CD4-positive, alpha-beta T cell treated with Interleukin-6 at 100 ng/mL for 8 hours (primary cell): ENCODE measurements around the gene SYT7.

Experiments used
- DNase-seq: peaks from one replicate; pipeline ENCODE4 v3.0.0-alpha.2; 2020; ENCODE audit warnings: mixed read lengths, low spot score

SYT7 gene

GRCh38 chr11:61580271-61580888 is 496 bp downstream of the SYT7 start:
- no peak for DNase-seq

- no peak for DNase-seq
Observed at GRCh38 chr11:61579676-61580270, 1.1 kb downstream of the SYT7 start.

- DNase-seq: no peak
Observed at GRCh38 chr11:61578819-61579675, 1.8 kb downstream of the SYT7 start.

DNA sequence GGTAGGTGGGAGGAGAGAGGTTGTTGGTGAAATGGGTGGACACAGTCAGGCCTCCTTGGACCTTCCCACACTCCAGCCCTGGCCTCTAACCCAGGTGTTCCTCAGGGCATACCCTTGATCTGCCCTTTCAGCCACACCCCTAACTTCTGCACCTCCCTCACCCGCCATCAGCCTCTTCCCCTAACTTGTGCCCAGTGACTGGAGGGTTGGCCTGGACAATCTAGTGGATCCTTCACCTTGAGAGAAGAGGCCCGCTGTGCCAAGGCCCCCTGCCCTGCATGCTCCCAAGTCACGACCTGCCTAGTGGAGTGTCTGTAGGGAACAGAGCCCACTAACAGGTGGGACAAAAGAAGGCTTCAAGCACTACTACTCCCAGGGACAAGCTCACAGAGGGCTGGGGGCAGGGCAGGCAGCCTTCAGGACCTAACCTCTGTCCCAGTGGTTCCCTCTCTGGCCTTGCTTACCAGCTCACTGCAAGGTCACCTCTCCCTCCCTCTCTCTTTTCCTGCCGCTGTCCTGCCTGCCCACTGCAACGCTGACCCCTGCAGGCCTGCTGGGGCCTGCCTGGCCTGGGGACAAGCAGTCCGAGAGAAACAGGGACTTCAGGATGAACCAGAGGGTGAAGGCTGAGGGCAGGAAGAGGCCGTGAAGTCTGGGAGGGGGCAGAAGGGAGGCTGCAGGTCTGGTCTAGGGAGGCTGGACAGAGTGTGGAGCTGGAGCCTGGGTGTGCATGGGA is 3.3 kb downstream of the SYT7 start:
- no peak for DNase-seq

DNA sequence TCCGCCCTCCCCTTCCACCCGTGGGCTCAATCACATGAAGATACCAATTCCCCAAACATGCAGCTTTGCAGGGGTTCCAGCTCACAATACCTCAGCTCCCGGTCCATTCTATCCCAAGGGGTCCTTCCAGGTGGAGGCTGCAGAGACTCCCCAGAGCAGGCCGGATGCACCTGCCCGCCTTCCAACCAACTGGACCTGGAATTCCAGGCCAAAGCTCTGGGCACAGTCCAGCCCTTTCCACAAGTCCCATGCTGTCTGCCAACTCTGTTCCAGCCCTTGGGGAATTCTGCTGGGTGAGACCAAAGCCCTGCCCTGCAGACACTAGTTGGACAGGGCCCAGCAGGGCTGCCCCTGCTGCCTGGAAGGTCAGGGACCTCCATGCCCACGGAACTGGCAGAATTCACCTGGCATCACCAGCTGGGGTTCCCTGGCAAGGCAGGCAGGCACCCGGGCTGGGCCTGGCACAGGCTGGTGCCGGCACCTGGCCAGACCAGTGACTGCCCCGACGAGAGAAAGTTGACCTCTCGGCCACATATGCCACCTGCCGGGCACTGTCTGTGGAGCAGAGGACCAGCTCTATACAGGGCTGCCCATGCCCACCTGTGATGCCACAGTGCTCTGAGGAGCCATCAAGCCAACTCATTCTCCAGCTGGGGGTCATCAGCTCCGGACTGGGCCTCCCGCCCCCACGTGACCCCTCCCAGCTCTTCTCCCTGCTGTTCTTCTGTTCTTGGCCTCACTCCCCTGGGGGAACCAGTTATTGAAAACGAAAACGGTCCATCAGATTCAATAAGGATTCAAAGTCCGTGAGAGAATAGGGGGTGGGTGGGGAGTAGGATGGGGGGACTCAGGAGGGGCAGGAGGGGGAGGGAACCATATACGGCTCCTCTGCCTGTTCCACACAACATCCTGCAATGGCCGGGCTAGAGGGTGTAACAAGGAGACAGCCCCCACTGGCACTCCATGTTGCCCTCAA is 4.7 kb downstream of the SYT7 start:
- no peak for DNase-seq

GRCh38 chr11:61574611-61575010 is 6.3 kb downstream of the SYT7 start:
- DNase-seq: no peak

DNA sequence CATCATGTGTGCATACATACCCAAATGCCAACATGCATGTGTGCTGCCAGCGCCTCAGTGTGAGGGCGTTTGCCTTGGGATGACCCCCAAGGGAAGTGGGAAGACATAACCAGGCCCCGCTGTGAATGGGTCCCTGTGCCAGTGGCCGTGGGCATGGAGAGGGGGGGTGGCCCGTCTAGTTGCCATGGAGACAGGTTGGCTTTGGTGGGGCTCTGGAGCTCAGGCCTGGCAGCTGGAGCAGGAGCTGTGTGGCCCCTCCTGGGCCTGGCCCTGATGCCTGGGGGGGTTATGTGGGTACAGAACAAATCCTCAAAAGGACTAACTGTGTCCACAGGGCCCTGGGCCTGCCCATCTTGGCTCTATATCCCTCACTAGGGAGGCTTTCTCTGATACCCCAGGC is 8.0 kb downstream of the SYT7 start:
- no peak for DNase-seq

DNA sequence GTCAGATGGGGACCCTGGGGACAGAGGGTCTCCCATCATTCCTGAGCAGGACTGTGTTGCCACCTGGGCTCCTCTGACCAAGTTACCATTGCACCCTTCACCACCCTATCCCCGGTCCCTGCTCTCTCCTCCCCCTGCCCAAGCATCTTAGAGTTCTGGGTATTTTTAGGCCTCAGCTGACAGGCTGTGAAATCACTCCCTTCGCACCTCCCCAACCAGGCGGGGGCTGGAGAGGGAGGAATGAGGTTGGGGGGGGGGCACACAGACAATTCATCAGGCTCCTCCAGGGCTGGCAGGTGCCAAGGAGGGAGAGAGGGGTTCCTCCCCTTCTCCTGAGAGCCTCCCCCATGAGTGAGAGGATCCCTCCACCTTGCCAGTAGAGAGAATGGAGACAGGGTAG is 9.0 kb downstream of the SYT7 start:
- DNase-seq: no peak

- DNase-seq: no peak
Observed at GRCh38 chr11:61571337-61571736, 9.5 kb downstream of the SYT7 start.

GRCh38 chr11:61569701-61570100 is 11.2 kb downstream of the SYT7 start:
- DNase-seq: no peak

DNA sequence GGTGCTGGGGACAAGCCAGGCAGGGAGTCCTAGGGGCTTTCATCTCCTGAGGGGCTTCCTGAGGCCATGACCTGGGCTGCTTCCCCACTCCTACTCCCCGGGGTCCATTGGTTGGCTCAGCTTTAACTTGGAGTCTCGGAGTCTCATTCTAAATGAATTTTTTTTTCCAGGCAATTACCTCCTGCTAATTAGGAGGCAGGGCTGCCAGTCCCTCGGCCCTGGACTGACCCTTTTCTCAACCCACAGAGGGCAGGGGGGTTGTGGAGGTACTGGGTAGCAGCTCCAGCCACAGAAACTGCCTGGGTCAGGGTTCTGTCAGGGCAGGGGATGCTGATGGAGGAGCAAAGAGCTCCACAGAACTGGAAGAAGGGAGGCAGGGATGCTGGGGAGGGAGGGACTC is 11.9 kb downstream of the SYT7 start:
- DNase-seq: no peak

GRCh38 chr11:61567286-61568061 is 13.4 kb downstream of the SYT7 start:
- peak; percentile 35 for DNase-seq

GRCh38 chr11:61564936-61565696 is 15.8 kb downstream of the SYT7 start:
- DNase-seq: no peak

- no peak for DNase-seq
Observed at GRCh38 chr11:61560751-61561150, 20.1 kb downstream of the SYT7 start.

DNA sequence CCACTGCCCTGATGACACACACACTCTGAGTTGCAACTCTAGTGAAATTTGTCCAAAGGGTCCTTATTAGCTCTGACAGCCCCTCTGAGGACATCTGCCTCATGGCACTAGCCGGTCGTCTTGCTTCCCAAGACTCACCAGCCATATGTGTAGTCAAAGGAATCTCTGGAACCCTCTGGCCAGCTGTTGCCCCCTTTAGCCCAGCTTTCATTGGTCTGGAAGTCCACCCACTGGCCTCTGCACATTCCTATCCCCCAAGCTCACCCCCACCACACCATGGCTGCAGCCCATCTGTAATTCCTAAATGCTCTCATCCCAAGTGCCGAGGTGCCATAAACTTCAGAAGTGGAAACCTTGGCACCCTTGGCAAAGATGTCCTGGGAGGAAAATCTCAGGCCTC is 24.3 kb downstream of the SYT7 start:
- no peak for DNase-seq

DNA sequence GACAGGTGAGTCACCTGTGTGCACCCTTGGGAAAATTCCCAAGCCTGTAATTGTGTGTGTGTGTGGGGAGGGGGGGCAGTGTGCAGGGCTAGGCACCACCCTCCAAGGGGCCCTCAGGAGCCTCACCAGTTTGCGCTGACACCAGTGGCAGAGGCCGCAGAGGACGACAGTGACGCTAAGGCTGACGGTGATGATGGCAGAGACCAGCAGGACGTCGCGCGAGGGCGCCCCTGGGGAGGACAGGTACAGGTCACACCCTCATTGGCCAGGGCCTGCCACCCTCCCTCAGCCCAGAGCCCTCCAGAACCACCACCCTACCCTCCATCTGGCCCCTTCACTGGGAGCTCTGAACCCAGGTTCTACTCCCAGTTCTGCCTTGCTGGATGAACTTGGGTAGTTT is 24.9 kb downstream of the SYT7 start:
- no peak for DNase-seq

- DNase-seq: no peak
Observed at GRCh38 chr11:61555051-61555969, 25.6 kb downstream of the SYT7 start.

GRCh38 chr11:61554172-61554988 is 26.5 kb downstream of the SYT7 start:
- no peak for DNase-seq
